Keratinocyte (primary cell): ENCODE data around the gene C20orf204. TPM values are rescaled to one million over a fixed set of nuclear protein-coding genes. Genes with fewer than 3 reads are reported as not detected.

ENCODE experiments used
- DNase-seq: peaks from one replicate; pipeline ENCODE4 v3.0.0-alpha.2; 2011; ENCODE audit warnings: low read depth, missing footprints, low spot score
- FAIRE-seq: peaks from 2 replicates; lab custom pipeline; 2011; peaks lifted over from hg19 to GRCh38; lab: Jason Lieb, UNC
- H2AFZ ChIP-seq: 2 replicates; pipeline ENCODE4 v1.6.0; 2012; ENCODE audit warnings: low read length, control low read depth, inconsistent platforms; ENCODE audit not compliant: control insufficient read depth
- H3K27ac ChIP-seq: 2 replicates; pipeline ENCODE4 v1.5.1; 2011; ENCODE audit warnings: low read length; ENCODE audit not compliant: control insufficient read depth, insufficient read depth
- H3K27me3 ChIP-seq: 3 replicates; pipeline ENCODE4 v1.6.0; 2011; ENCODE audit warnings: low read length; ENCODE audit not compliant: control insufficient read depth, insufficient read depth; ENCODE audit errors: extremely low read depth
- H3K36me3 ChIP-seq, 2 experiments: 2 replicates in 1 of 2; 3 replicates in 1 of 2; pipeline ENCODE4 v1.5.1; 2011; ENCODE audit warnings: low read length in 2 of 2, mild to moderate bottlenecking in 1 of 2; ENCODE audit not compliant: control insufficient read depth in 2 of 2, insufficient read depth in 2 of 2; ENCODE audit errors: extremely low read depth in 1 of 2
- H3K4me1 ChIP-seq: 3 replicates; pipeline ENCODE4 v1.5.1; 2011; ENCODE audit warnings: low read length; ENCODE audit not compliant: control insufficient read depth, insufficient read depth; ENCODE audit errors: extremely low read depth
- H3K4me2 ChIP-seq: 3 replicates; pipeline ENCODE4 v1.6.0; 2011; ENCODE audit warnings: low read depth, low read length; ENCODE audit not compliant: control insufficient read depth, insufficient read depth; ENCODE audit errors: extremely low read depth
- H3K4me3 ChIP-seq, 3 experiments: fragments of 200-600 bp in 1 of 3; sonication (generic) in 1 of 3; 2 replicates in 2 of 3; 3 replicates in 1 of 3; pipeline ENCODE4 v1.5.1; 2011 to 2016; ENCODE audit warnings: low read length in 3 of 3, mild to moderate bottlenecking in 3 of 3, control low read depth in 2 of 3, inconsistent platforms in 1 of 3, low read depth in 1 of 3, mixed read lengths in 1 of 3, mixed run types in 1 of 3, moderate library complexity in 1 of 3; ENCODE audit not compliant: control insufficient read depth in 2 of 3, insufficient read depth in 2 of 3; ENCODE audit errors: extremely low read depth in 1 of 3
- H3K79me2 ChIP-seq: 2 replicates; pipeline ENCODE4 v1.6.0; 2012; ENCODE audit warnings: low read length; ENCODE audit not compliant: control insufficient read depth, insufficient read depth
- H3K9ac ChIP-seq: 3 replicates; pipeline ENCODE4 v1.6.0; 2011; ENCODE audit warnings: low read length; ENCODE audit not compliant: control insufficient read depth, insufficient read depth; ENCODE audit errors: extremely low read depth
- H3K9me1 ChIP-seq: 3 replicates; pipeline ENCODE4 v1.6.0; 2011; ENCODE audit warnings: low read length; ENCODE audit not compliant: control insufficient read depth, insufficient read depth; ENCODE audit errors: extremely low read depth
- H3K9me3 ChIP-seq: 2 replicates; pipeline ENCODE4 v1.5.1; 2012; ENCODE audit warnings: low read depth, low read length; ENCODE audit not compliant: control insufficient read depth
- H4K20me1 ChIP-seq: 3 replicates; pipeline ENCODE4 v1.6.0; 2011; ENCODE audit warnings: low read length; ENCODE audit not compliant: control insufficient read depth, insufficient read depth; ENCODE audit errors: extremely low read depth
- CTCF ChIP-seq, 3 experiments: IDR thresholded peaks in 1 of 3; conservative IDR thresholded peaks in 1 of 3; optimal IDR thresholded peaks in 1 of 3; 2 replicates in 2 of 3; 3 replicates in 1 of 3; pipeline versions ENCODE3 to v1.5.1; 2011; ENCODE audit warnings: low read length in 3 of 3, mild to moderate bottlenecking in 3 of 3, moderate library complexity in 2 of 3, control low read depth in 1 of 3, inconsistent platforms in 1 of 3; ENCODE audit not compliant: insufficient read depth in 2 of 3; ENCODE audit errors: extremely low read depth in 1 of 3
- EZH2 ChIP-seq: IDR thresholded peaks from one replicate; pipeline ENCODE4 v1.6.1; 2012; ENCODE audit warnings: inconsistent platforms, mild to moderate bottlenecking, low read length, moderate library complexity
- dilution Hi-C: fragments of 300-500 bp; cut with MboI; formaldehyde crosslinking; loops from one replicate; pipeline ENCODE4 v1.7.0; 2020; ENCODE audit warnings: low sequenced_read_pairs; ENCODE audit not compliant: extremely low pct_ligation_motif_present
- polyA plus RNA-seq, 5 experiments: library from polyadenylated mRNA; depleted of rRNA in 3 of 5; stranded (reverse) in 3 of 5; stranded (forward) in 1 of 5; unstranded in 1 of 5; fragments of >200 nt; gene quantifications; 1 replicate in 1 of 5; 2 replicates in 3 of 5; 3 replicates in 1 of 5; pipeline versions ENCODE4 v1.2.1 to v1.2.3, GENCODE V29; 2011 to 2012; ENCODE audit warnings: missing spikeins in 2 of 5, low read depth in 1 of 5, low replicate concordance in 1 of 5

The C20orf204 gene
- polyA plus RNA-seq, 1 donor (not counting 4 experiments of a cell fraction or from before 2014, with no cell fraction given): 0.08 TPM

GRCh38 chr20:64047968-64048401 is 12.0 kb downstream of the C20orf204 start:
- H3K9me3 ChIP-seq: no peaks in the 10 kb centered on the region
- H2AFZ ChIP-seq: no peak overlapping the region
- H3K4me1 ChIP-seq: peaks cover 17% of the 10 kb centered on the region
- H3K36me3 ChIP-seq: no peaks in the 10 kb centered on the region
- no peak overlapping the region for H3K4me3 ChIP-seq
- no peak overlapping the region for H3K4me2 ChIP-seq
- H3K27ac ChIP-seq: no peak overlapping the region
- H3K9me1 ChIP-seq: no peaks in the 10 kb centered on the region
- DNase-seq: no peak
- H3K79me2 ChIP-seq: no peaks in the 10 kb centered on the region
- peaks cover 44% of the 10 kb centered on the region for H3K27me3 ChIP-seq
- TF ChIP-seq EZH2: peak; percentile 80
- TF ChIP-seq CTCF (optimal IDR thresholded peaks at IDR 0.05 in 1 of 3, IDR thresholded peaks at IDR 0.05 in 1 of 3, conservative IDR thresholded peaks at IDR 0.05 in 1 of 3; ENCODE audit: extremely low read depth in 1 of 3, insufficient read depth in 2 of 3, low read length in 3 of 3): no peak
- no peak for FAIRE-seq
- no peaks in the 10 kb centered on the region for H4K20me1 ChIP-seq
- dilution Hi-C loops: no loop called here
- H3K9ac ChIP-seq: no peak overlapping the region

GRCh38 chr20:64048402-64049044 is 12.5 kb downstream of the C20orf204 start:
- Histone ChIP-seq H2AFZ (no peak overlapping the region), H3K79me2 (no peaks in the 10 kb centered on the region), H3K9me3 (no peaks in the 10 kb centered on the region), H3K36me3 (no peaks in the 10 kb centered on the region), H3K4me1 (peaks cover 22% of the 10 kb centered on the region), H4K20me1 (no peaks in the 10 kb centered on the region), H3K9ac (no peak overlapping the region), H3K4me2 (no peak overlapping the region), H3K27ac (no peak overlapping the region), H3K9me1 (no peaks in the 10 kb centered on the region), H3K27me3 (peaks cover 44% of the 10 kb centered on the region), H3K4me3 (no peak overlapping the region)
- dilution Hi-C loops: no loop called here
- FAIRE-seq (no peak), DNase-seq (no peak)
- TF ChIP-seq CTCF (optimal IDR thresholded peaks at IDR 0.05 in 1 of 3, IDR thresholded peaks at IDR 0.05 in 1 of 3, conservative IDR thresholded peaks at IDR 0.05 in 1 of 3; ENCODE audit: extremely low read depth in 1 of 3, insufficient read depth in 2 of 3, low read length in 3 of 3): no peak
- TF ChIP-seq EZH2: peak; percentile 79
